CD4-positive, alpha-beta T cell treated with Interleukin-17A for 4 hours (primary cell): ENCODE measurements around the gene RAB40B.

Source experiments
- DNase-seq: peaks from one replicate; pipeline ENCODE4 v3.0.0-alpha.2; 2020; ENCODE audit warnings: mixed read lengths

The RAB40B gene

GRCh38 chr17:82611140-82612058 is 87.1 kb downstream of the RAB40B start:
- no peak for DNase-seq

GRCh38 chr17:82609655-82610054 is 88.8 kb downstream of the RAB40B start:
- DNase-seq, result no peak

GRCh38 chr17:82608816-82609215 is 89.7 kb downstream of the RAB40B start:
- no peak for DNase-seq

- DNase-seq, result no peak
Measured at GRCh38 chr17:82605939-82606600, 92.4 kb downstream of the RAB40B start.
